ENCODE measurements around the gene DOP1B. TPM values are rescaled to one million over a fixed set of nuclear protein-coding genes. Genes with fewer than 3 reads are reported as not detected.
"Not testable (repeated sequence)": the region's sequence is repeated elsewhere in the genome, so short reads cannot be mapped to it uniquely, and the experiment has no call there.

DOP1B gene
- total RNA-seq, 1 donor, result 16.3 TPM

DNA sequence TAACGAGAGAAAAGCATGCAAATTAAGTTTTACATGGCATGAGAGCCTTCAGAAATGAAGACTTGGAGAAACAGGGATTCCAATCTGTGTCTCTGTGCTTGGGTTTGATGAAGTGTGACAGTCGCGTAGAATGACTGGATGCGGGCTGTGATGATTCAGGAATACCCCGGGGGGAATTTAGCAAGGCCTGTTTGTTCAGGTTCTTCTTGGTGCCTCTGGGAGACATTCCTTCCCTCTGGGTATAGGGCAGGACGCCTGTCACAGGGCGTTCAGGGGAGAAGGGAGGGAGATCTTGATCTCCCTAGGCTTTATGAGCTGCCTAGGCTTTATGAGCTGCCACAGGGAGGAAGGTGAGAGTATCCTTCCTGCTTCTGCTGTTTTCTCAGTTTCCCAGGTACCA, 36.6 kb downstream of the DOP1B start:
- Histone ChIP-seq H3K4me1 (ENCODE audit: insufficient read depth, low read length) (no peaks in the 10 kb centered on the region), H2AFZ (ENCODE audit: low read length) (no peak overlapping the region), H3K4me2 (ENCODE audit: insufficient read depth, low read length) (no peak overlapping the region), H3K4me3 (ENCODE audit: insufficient read depth, low read length) (no peak overlapping the region), H3K9me3 (ENCODE audit: low read depth, low read length) (no peaks in the 10 kb centered on the region), H3K27ac (ENCODE audit: low read depth, low read length) (no peak overlapping the region), H3K79me2 (ENCODE audit: insufficient read depth, low read length) (no peaks in the 10 kb centered on the region), H3K27me3 (ENCODE audit: insufficient read depth, low read length) (no peaks in the 10 kb centered on the region), H3K36me3 (ENCODE audit: insufficient read depth, low read length) (peaks cover 4% of the 10 kb centered on the region), H4K20me1 (ENCODE audit: insufficient read depth, low read length) (peaks cover 4% of the 10 kb centered on the region)
- no peak for DNase-seq (ENCODE audit: insufficient read length, low spot score, missing footprints)
- TF ChIP-seq, protein P1, sequence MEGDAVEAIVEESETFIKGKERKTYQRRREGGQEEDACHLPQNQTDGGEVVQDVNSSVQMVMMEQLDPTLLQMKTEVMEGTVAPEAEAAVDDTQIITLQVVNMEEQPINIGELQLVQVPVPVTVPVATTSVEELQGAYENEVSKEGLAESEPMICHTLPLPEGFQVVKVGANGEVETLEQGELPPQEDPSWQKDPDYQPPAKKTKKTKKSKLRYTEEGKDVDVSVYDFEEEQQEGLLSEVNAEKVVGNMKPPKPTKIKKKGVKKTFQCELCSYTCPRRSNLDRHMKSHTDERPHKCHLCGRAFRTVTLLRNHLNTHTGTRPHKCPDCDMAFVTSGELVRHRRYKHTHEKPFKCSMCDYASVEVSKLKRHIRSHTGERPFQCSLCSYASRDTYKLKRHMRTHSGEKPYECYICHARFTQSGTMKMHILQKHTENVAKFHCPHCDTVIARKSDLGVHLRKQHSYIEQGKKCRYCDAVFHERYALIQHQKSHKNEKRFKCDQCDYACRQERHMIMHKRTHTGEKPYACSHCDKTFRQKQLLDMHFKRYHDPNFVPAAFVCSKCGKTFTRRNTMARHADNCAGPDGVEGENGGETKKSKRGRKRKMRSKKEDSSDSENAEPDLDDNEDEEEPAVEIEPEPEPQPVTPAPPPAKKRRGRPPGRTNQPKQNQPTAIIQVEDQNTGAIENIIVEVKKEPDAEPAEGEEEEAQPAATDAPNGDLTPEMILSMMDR (IDR thresholded peaks at IDR 0.05; ENCODE audit: extremely low read depth, low read depth, low read length), result no peak

DNA sequence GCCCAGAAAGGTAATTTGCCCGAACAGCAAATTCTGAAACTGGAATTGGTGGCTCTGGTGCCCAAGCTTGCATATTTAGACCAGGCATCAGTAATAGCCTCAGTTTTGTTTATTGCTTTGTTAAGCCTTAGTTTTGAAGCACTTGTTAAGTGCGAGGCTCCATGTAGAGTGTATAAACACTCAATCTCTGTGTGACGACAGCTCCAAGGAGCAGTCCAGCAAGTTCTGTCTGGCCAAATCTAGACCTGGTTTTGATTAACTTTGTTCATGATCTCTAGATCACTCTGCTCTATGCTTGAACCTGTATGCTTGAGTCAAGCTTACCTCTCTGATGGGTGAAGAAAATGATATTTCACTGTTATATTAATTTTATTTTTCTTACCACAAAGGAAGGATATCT, 37.4 kb downstream of the DOP1B start:
- H2AFZ ChIP-seq (ENCODE audit: low read length), result no peak overlapping the region
- H4K20me1 ChIP-seq (ENCODE audit: insufficient read depth, low read length), result peaks cover 3% of the 10 kb centered on the region
- H3K4me1 ChIP-seq (ENCODE audit: insufficient read depth, low read length), result no peaks in the 10 kb centered on the region
- no peak for DNase-seq (ENCODE audit: insufficient read length, low spot score, missing footprints)
- H3K4me2 ChIP-seq (ENCODE audit: insufficient read depth, low read length), result no peak overlapping the region
- TF ChIP-seq, protein P1 (IDR thresholded peaks at IDR 0.05; ENCODE audit: extremely low read depth, low read depth, low read length), result no peak
- no peaks in the 10 kb centered on the region for H3K36me3 ChIP-seq (ENCODE audit: insufficient read depth, low read length)
- no peaks in the 10 kb centered on the region for H3K79me2 ChIP-seq (ENCODE audit: insufficient read depth, low read length)
- no peaks in the 10 kb centered on the region for H3K27me3 ChIP-seq (ENCODE audit: insufficient read depth, low read length)
- no peak overlapping the region for H3K4me3 ChIP-seq (ENCODE audit: insufficient read depth, low read length)
- H3K9me3 ChIP-seq (ENCODE audit: low read depth, low read length), result no peaks in the 10 kb centered on the region
- no peak overlapping the region for H3K27ac ChIP-seq (ENCODE audit: low read depth, low read length)

DNA sequence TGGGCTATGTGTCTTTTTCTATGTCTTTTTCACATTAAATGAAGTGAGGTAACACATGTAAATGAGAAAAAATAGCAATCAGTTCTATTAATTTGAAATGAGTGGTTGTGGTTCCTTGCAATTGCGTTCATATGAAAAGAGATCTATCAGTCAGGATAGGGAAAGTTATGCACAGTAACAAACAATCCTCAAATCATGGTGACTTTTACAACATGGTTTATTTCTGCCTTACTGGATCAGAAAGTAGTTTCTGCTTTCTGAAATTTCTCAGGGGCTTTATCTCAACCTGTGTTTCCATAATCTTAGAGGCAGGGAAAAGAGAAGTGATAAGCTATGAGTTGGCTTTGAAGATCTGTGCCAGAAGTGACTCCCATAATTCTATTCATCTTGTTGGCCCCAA, 39.0 kb downstream of the DOP1B start:
- DNase-seq (ENCODE audit: insufficient read length, low spot score, missing footprints), result no peak
- Histone ChIP-seq H3K36me3 (ENCODE audit: insufficient read depth, low read length) (no peaks in the 10 kb centered on the region), H3K4me1 (ENCODE audit: insufficient read depth, low read length) (no peaks in the 10 kb centered on the region), H3K4me3 (ENCODE audit: insufficient read depth, low read length) (no peak overlapping the region), H3K4me2 (ENCODE audit: insufficient read depth, low read length) (no peak overlapping the region), H3K79me2 (ENCODE audit: insufficient read depth, low read length) (no peaks in the 10 kb centered on the region), H3K27ac (ENCODE audit: low read depth, low read length) (no peak overlapping the region), H3K9me3 (ENCODE audit: low read depth, low read length) (no peaks in the 10 kb centered on the region), H4K20me1 (ENCODE audit: insufficient read depth, low read length) (peaks cover 3% of the 10 kb centered on the region), H3K27me3 (ENCODE audit: insufficient read depth, low read length) (no peaks in the 10 kb centered on the region), H2AFZ (ENCODE audit: low read length) (no peak overlapping the region)
- TF ChIP-seq, protein P1 (IDR thresholded peaks at IDR 0.05; ENCODE audit: extremely low read depth, low read depth, low read length), result no peak

DNA sequence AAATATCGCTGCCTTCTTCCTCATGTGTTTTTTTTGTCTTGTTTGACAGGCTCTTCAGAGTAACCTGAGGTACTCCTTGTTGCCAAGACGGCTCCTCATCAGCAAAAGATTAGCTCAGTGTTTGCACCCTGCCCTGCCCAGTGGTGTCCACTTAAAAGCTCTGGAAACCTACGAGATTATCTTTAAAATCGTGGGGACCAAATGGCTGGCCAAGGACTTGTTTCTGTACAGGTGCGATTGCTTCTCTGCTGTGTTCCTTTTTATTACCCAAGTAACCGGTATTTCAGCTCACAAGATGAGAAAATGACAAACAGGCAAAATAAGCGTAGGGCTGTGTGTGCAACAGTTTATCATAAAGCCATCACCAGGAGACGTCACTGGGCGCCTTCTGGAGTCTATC, 42.4 kb downstream of the DOP1B start:
- Histone ChIP-seq H3K9me3 (ENCODE audit: low read depth, low read length) (no peaks in the 10 kb centered on the region), H3K4me3 (ENCODE audit: insufficient read depth, low read length) (no peak overlapping the region), H3K4me1 (ENCODE audit: insufficient read depth, low read length) (peaks cover 22% of the 10 kb centered on the region), H3K27ac (ENCODE audit: low read depth, low read length) (no peak overlapping the region), H3K36me3 (ENCODE audit: insufficient read depth, low read length) (no peaks in the 10 kb centered on the region), H3K79me2 (ENCODE audit: insufficient read depth, low read length) (no peaks in the 10 kb centered on the region), H3K27me3 (ENCODE audit: insufficient read depth, low read length) (no peaks in the 10 kb centered on the region), H3K4me2 (ENCODE audit: insufficient read depth, low read length) (no peak overlapping the region), H2AFZ (ENCODE audit: low read length) (no peak overlapping the region), H4K20me1 (ENCODE audit: insufficient read depth, low read length) (peaks cover 3% of the 10 kb centered on the region)
- TF ChIP-seq, protein P1 (IDR thresholded peaks at IDR 0.05; ENCODE audit: extremely low read depth, low read depth, low read length), result no peak
- no peak for DNase-seq (ENCODE audit: insufficient read length, low spot score, missing footprints)

DNA sequence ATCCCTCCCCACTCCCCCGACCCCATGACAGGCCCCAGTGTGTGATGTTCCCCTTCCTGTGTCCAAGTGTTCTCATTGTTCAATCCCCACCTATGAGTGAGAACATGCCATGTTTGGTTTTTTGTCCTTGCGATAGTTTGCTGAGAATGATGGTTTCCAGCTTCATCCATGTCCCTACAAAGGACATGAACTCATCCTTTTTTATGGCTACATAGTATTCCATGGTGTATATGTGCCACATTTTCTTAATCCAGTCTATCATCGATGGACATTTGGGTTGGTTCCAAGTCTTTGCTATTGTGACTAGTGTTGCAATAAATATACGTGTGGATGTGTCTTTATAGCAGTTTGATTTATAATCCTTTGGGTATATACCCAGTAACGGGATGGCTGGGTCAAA, 43.0 kb downstream of the DOP1B start:
- not testable (repeated sequence) for H4K20me1 ChIP-seq (ENCODE audit: insufficient read depth, low read length); H3K9me3 ChIP-seq (ENCODE audit: low read depth, low read length); H3K36me3 ChIP-seq (ENCODE audit: insufficient read depth, low read length); H2AFZ ChIP-seq (ENCODE audit: low read length); DNase-seq (ENCODE audit: insufficient read length, low spot score, missing footprints); H3K4me2 ChIP-seq (ENCODE audit: insufficient read depth, low read length); H3K4me3 ChIP-seq (ENCODE audit: insufficient read depth, low read length); H3K27ac ChIP-seq (ENCODE audit: low read depth, low read length); H3K79me2 ChIP-seq (ENCODE audit: insufficient read depth, low read length); H3K27me3 ChIP-seq (ENCODE audit: insufficient read depth, low read length)
- peaks cover 27% of the 10 kb centered on the region for H3K4me1 ChIP-seq (ENCODE audit: insufficient read depth, low read length)
